DOHH2 (cell line): ENCODE results near the gene PSENEN.

Experiments
- H3F3A ChIP-seq: fragments of 200-600 bp; sonication (generic), shearing (Covaris generic); 2 replicates; pipeline ENCODE4 v1.6.0; 2016; ENCODE audit warnings: antibody characterized with exemption, mild to moderate bottlenecking; ENCODE audit not compliant: control insufficient read depth, insufficient read depth
- H3K27ac ChIP-seq: fragments of 200-600 bp; sonication (generic); 2 replicates; pipeline ENCODE4 v1.5.1; 2014; ENCODE audit warnings: low read depth, mild to moderate bottlenecking, low read length, moderate library complexity
- H3K27me3 ChIP-seq: fragments of 200-600 bp; sonication (generic); 2 replicates; pipeline ENCODE4 v1.6.1; 2014; ENCODE audit warnings: mild to moderate bottlenecking, low read length, mixed read lengths; ENCODE audit not compliant: control insufficient read depth
- H3K36me3 ChIP-seq: fragments of 200-600 bp; sonication (generic); 2 replicates; pipeline ENCODE4 v1.6.1; 2014; ENCODE audit warnings: mild to moderate bottlenecking, low read length, moderate library complexity, mixed read lengths; ENCODE audit not compliant: control insufficient read depth
- H3K4me1 ChIP-seq: fragments of 200-600 bp; sonication (generic); 2 replicates; pipeline ENCODE4 v1.6.1; 2014; ENCODE audit warnings: mild to moderate bottlenecking, low read length, mixed read lengths; ENCODE audit not compliant: control insufficient read depth
- H3K4me2 ChIP-seq: fragments of 200-600 bp; sonication (generic); 2 replicates; pipeline ENCODE4 v1.6.0; 2014; ENCODE audit warnings: mild to moderate bottlenecking, low read length, moderate library complexity
- H3K4me3 ChIP-seq: fragments of 200-600 bp; sonication (generic); 2 replicates; pipeline ENCODE4 v1.5.1; 2014; ENCODE audit warnings: mild to moderate bottlenecking, low read length, mixed read lengths
- H3K79me2 ChIP-seq: fragments of 200-600 bp; sonication (generic); 2 replicates; pipeline ENCODE4 v1.6.1; 2014; ENCODE audit warnings: mild to moderate bottlenecking, low read length, mixed read lengths; ENCODE audit not compliant: control insufficient read depth
- H3K9me2 ChIP-seq: fragments of 200-600 bp; sonication (generic); replicated peaks from 2 replicates; pipeline ENCODE4 v1.6.1; 2014; ENCODE audit warnings: mild to moderate bottlenecking, low read length, mixed read lengths; ENCODE audit not compliant: control insufficient read depth
- H3K9me3 ChIP-seq: fragments of 200-600 bp; sonication (generic); 2 replicates; pipeline ENCODE4 v1.6.1; 2014; ENCODE audit warnings: antibody characterized with exemption, low read length, mixed read lengths; ENCODE audit not compliant: control insufficient read depth, insufficient read depth
- H4K20me1 ChIP-seq: fragments of 200-600 bp; sonication (generic); 2 replicates; pipeline ENCODE4 v1.6.0; 2014; ENCODE audit warnings: low read depth, mild to moderate bottlenecking, antibody characterized with exemption, low read length, moderate library complexity; ENCODE audit not compliant: control insufficient read depth, insufficient read depth
- EZH2phosphoT487 ChIP-seq: fragments of 200-600 bp; sonication (generic); IDR thresholded peaks from 2 replicates; pipeline ENCODE4 v1.6.1; 2017; ENCODE audit warnings: borderline replicate concordance, mild to moderate bottlenecking, antibody characterized with exemption, low read length, moderate library complexity, mixed read lengths
- TF ChIP-seq, protein P1 (sequence below): fragments of 200-600 bp; sonication (generic); IDR thresholded peaks from one replicate; pipeline ENCODE4 v1.5.1; 2014; ENCODE audit warnings: antibody characterized with exemption, mild to moderate bottlenecking, low read depth, low read length; ENCODE audit not compliant: poor library complexity, severe bottlenecking

The PSENEN gene, protein sequence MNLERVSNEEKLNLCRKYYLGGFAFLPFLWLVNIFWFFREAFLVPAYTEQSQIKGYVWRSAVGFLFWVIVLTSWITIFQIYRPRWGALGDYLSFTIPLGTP

DNA sequence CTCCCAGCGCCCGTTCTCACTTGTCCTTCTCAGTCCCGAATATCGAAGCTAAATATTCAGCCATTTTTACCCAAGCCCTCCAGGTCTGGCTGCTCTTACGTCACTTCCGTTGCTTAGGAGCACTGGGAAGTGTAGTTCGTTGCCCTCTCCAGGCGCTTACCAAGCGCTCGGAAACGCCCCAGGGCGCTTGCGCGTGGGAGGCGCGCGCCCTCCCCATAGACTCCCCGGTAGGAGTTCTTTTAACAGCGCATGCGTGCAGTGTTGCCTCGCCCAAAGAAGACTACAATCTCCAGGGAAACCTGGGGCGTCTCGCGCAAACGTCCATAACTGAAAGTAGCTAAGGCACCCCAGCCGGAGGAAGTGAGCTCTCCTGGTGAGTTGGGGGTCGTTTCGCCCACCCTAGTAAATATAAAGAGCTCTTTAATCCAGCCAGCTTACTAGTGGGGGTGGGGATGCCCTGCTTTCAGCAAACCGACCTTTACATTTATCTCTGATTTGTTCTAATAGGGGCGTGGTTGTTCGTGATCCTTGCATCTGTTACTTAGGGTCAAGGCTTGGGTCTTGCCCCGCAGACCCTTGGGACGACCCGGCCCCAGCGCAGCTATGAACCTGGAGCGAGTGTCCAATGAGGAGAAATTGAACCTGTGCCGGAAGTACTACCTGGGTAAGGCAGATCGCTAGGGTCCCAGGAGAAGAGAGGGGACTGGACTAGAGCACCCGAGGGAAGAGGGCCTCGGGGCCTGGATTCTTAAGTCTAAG is at the start of gene PSENEN, which contains the start of gene U2AF1L4:
TSS of gene PSENEN (plus strand) at position 324 of the 759 bp plus-strand sequence. CDS start at position 604, 280 bp downstream.
TSS of gene U2AF1L4 (minus strand) at position 91 of the 759 bp plus-strand sequence. CDS start at position 64, 27 bp downstream.
- peaks cover 51% of the 10 kb centered on the region for H3K4me1 ChIP-seq
- TF ChIP-seq, protein P1, sequence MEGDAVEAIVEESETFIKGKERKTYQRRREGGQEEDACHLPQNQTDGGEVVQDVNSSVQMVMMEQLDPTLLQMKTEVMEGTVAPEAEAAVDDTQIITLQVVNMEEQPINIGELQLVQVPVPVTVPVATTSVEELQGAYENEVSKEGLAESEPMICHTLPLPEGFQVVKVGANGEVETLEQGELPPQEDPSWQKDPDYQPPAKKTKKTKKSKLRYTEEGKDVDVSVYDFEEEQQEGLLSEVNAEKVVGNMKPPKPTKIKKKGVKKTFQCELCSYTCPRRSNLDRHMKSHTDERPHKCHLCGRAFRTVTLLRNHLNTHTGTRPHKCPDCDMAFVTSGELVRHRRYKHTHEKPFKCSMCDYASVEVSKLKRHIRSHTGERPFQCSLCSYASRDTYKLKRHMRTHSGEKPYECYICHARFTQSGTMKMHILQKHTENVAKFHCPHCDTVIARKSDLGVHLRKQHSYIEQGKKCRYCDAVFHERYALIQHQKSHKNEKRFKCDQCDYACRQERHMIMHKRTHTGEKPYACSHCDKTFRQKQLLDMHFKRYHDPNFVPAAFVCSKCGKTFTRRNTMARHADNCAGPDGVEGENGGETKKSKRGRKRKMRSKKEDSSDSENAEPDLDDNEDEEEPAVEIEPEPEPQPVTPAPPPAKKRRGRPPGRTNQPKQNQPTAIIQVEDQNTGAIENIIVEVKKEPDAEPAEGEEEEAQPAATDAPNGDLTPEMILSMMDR, result no peak
- no peak for TF ChIP-seq EZH2phosphoT487
- H3K9me2 ChIP-seq, result no peaks in the 10 kb centered on the region
- peaks cover 8% of the 10 kb centered on the region; the same call in 1 of the 2 replicates for H3K36me3 ChIP-seq
- peaks cover 14% of the 10 kb centered on the region for H3K79me2 ChIP-seq
- H4K20me1 ChIP-seq, result no peaks in the 10 kb centered on the region
- H3K27ac ChIP-seq, result peak within 1 kb of the TSS; percentile 86
- H3K27me3 ChIP-seq, result no peaks in the 10 kb centered on the region
- peaks cover 5% of the 10 kb centered on the region; the same call in 1 of the 2 replicates for H3K9me3 ChIP-seq
- peak within 1 kb of the TSS; percentile 86 for H3K4me2 ChIP-seq
- peak within 1 kb of the TSS; percentile 92 for H3K4me3 ChIP-seq
- no peaks in the 10 kb centered on the region for H3F3A ChIP-seq

- TF ChIP-seq EZH2phosphoT487, result no peak
- TF ChIP-seq, protein P1, result no peak
- Histone ChIP-seq H3K4me1 (peaks cover 4% of the 10 kb centered on the region; the same call in 1 of the 2 replicates), H3K4me2 (no peak overlapping the region), H3K79me2 (no peaks in the 10 kb centered on the region), H3K27me3 (0 out of 2 replicates have a peak, but pooled peaks cover 2% of the 10 kb centered on the region), H3K9me3 (no peaks in the 10 kb centered on the region), H3K36me3 (no peaks in the 10 kb centered on the region), H3F3A (no peaks in the 10 kb centered on the region), H3K27ac (no peak overlapping the region), H4K20me1 (peaks cover 3% of the 10 kb centered on the region; the same call in 1 of the 2 replicates), H3K9me2 (no peaks in the 10 kb centered on the region), H3K4me3 (no peak overlapping the region)
Observed at GRCh38 chr19:35695895-35696422, 49.5 kb upstream of the PSENEN start.

DNA sequence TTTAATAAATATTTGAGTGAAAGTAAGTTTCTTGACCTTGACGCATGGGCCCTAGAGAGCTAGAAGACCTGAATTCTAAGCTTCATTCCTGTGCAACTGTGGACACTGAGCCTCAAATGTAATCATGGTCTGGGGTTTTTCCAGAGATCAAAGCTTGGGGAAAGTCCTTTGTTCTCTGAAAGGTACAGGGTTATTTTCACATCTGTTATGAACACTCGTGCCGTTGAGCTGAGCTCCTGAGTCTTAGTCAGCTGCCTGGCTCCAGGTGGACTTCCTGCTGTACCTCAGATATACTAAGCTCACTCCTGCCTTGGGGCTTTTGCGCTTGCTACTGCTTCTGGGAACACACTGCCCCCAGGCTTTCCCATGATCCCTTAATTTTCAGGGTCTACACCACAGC is 48.6 kb upstream of the PSENEN start:
- no peaks in the 10 kb centered on the region for H3K9me3 ChIP-seq
- H3F3A ChIP-seq, result no peaks in the 10 kb centered on the region
- H3K36me3 ChIP-seq, result no peaks in the 10 kb centered on the region
- H3K4me2 ChIP-seq, result no peak overlapping the region
- peaks cover 3% of the 10 kb centered on the region; the same call in 1 of the 2 replicates for H4K20me1 ChIP-seq
- H3K79me2 ChIP-seq, result no peaks in the 10 kb centered on the region
- H3K9me2 ChIP-seq, result no peaks in the 10 kb centered on the region
- peaks cover 4% of the 10 kb centered on the region; the same call in 1 of the 2 replicates for H3K4me1 ChIP-seq
- TF ChIP-seq EZH2phosphoT487, result no peak
- TF ChIP-seq, protein P1, result no peak
- H3K27ac ChIP-seq, result no peak overlapping the region
- H3K4me3 ChIP-seq, result no peak overlapping the region
- H3K27me3 ChIP-seq, result 0 out of 2 replicates have a peak, but pooled peaks cover 2% of the 10 kb centered on the region
